Loucy (cell line): ENCODE data around the gene C5AR2.

Experiments
- H2AFZ ChIP-seq: fragments of 200-600 bp; sonication (generic); 2 replicates; pipeline ENCODE4 v1.6.0; 2016; ENCODE audit warnings: antibody characterized with exemption, mild to moderate bottlenecking, low read length, moderate library complexity
- H3F3A ChIP-seq: fragments of 200-600 bp; 2 replicates; pipeline ENCODE4 v1.6.0; 2016; ENCODE audit warnings: antibody characterized with exemption, low read depth, mild to moderate bottlenecking
- H3K27me3 ChIP-seq: fragments of 200-600 bp; sonication (generic); 2 replicates; pipeline ENCODE4 v1.6.1; 2014; ENCODE audit warnings: low read length, mild to moderate bottlenecking; ENCODE audit not compliant: insufficient read depth, poor library complexity, severe bottlenecking
- H3K36me3 ChIP-seq: fragments of 200-600 bp; sonication (generic); 2 replicates; pipeline ENCODE4 v1.6.1; 2016; ENCODE audit warnings: low read length; ENCODE audit not compliant: insufficient read depth
- H3K4me1 ChIP-seq: fragments of 200-600 bp; sonication (generic); 2 replicates; pipeline ENCODE4 v1.5.1; 2014; ENCODE audit warnings: low read length, mild to moderate bottlenecking; ENCODE audit not compliant: insufficient read depth, poor library complexity, severe bottlenecking
- H3K4me2 ChIP-seq: fragments of 200-600 bp; sonication (generic); 2 replicates; pipeline ENCODE4 v1.6.0; 2014; ENCODE audit warnings: antibody characterized with exemption, low read length, low read depth, mild to moderate bottlenecking; ENCODE audit not compliant: poor library complexity, severe bottlenecking
- H3K4me3 ChIP-seq: fragments of 200-600 bp; sonication (generic); 2 replicates; pipeline ENCODE4 v1.5.1; 2014; ENCODE audit warnings: low read length, mild to moderate bottlenecking, mixed read lengths; ENCODE audit not compliant: poor library complexity, severe bottlenecking
- H3K79me2 ChIP-seq: fragments of 200-600 bp; sonication (generic); 2 replicates; pipeline ENCODE4 v1.6.1; 2014; ENCODE audit warnings: low read length; ENCODE audit not compliant: insufficient read depth
- H3K9ac ChIP-seq: fragments of 200-600 bp; sonication (generic); 2 replicates; pipeline ENCODE4 v1.6.0; 2014; ENCODE audit warnings: mild to moderate bottlenecking, low read depth, low read length, moderate library complexity; ENCODE audit not compliant: poor library complexity, severe bottlenecking
- H3K9me2 ChIP-seq: fragments of 200-600 bp; sonication (generic); replicated peaks from 2 replicates; pipeline ENCODE4 v1.6.1; 2016; ENCODE audit warnings: low read depth, low read length, mixed read lengths
- H3K9me3 ChIP-seq: fragments of 200-600 bp; sonication (generic); 2 replicates; pipeline ENCODE4 v1.6.1; 2014; ENCODE audit warnings: mild to moderate bottlenecking, antibody characterized with exemption, low read length, low read depth; ENCODE audit not compliant: insufficient read depth
- H4K20me1 ChIP-seq: fragments of 200-600 bp; sonication (generic); 2 replicates; pipeline ENCODE4 v1.6.0; 2014; ENCODE audit warnings: antibody characterized with exemption, low read length, mild to moderate bottlenecking; ENCODE audit not compliant: insufficient read depth, poor library complexity, severe bottlenecking
- CTCF ChIP-seq: fragments of 200-600 bp; sonication (generic); conservative IDR thresholded peaks from 2 replicates; pipeline ENCODE4 v1.5.1; 2014; ENCODE audit warnings: mild to moderate bottlenecking, antibody characterized with exemption, low read length
- EZH2phosphoT487 ChIP-seq: fragments of 200-600 bp; IDR thresholded peaks from 2 replicates; pipeline ENCODE4 v1.6.1; 2018; ENCODE audit warnings: antibody characterized with exemption, mild to moderate bottlenecking, moderate library complexity, borderline replicate concordance

The C5AR2 gene

GRCh38 chr19:47312366-47313006 is 19.5 kb upstream of the C5AR2 start:
- H3K27me3 ChIP-seq = no peaks in the 10 kb centered on the region
- H4K20me1 ChIP-seq = no peaks in the 10 kb centered on the region
- H3K9ac ChIP-seq = no peak overlapping the region
- no peak overlapping the region for H2AFZ ChIP-seq
- H3F3A ChIP-seq = no peaks in the 10 kb centered on the region; the same call in 1 of the 2 replicates
- H3K9me3 ChIP-seq = no peaks in the 10 kb centered on the region
- H3K4me3 ChIP-seq = no peak overlapping the region
- no peaks in the 10 kb centered on the region for H3K9me2 ChIP-seq
- no peaks in the 10 kb centered on the region for H3K36me3 ChIP-seq
- TF ChIP-seq EZH2phosphoT487 = no peak
- no peak for TF ChIP-seq CTCF
- H3K79me2 ChIP-seq = no peaks in the 10 kb centered on the region
- H3K4me2 ChIP-seq = no peak overlapping the region
- peaks cover 7% of the 10 kb centered on the region for H3K4me1 ChIP-seq

- Histone ChIP-seq H4K20me1 (no peaks in the 10 kb centered on the region), H3K36me3 (no peaks in the 10 kb centered on the region), H2AFZ (no peak overlapping the region), H3K79me2 (no peaks in the 10 kb centered on the region), H3K9ac (no peak overlapping the region), H3K9me3 (no peaks in the 10 kb centered on the region), H3K4me1 (peaks cover 7% of the 10 kb centered on the region), H3K27me3 (no peaks in the 10 kb centered on the region), H3F3A (no peaks in the 10 kb centered on the region; the same call in 1 of the 2 replicates), H3K4me2 (no peak overlapping the region), H3K9me2 (no peaks in the 10 kb centered on the region), H3K4me3 (no peak overlapping the region)
- TF ChIP-seq EZH2phosphoT487 = no peak
- no peak for TF ChIP-seq CTCF
Observed at GRCh38 chr19:47313754-47314295, 18.1 kb upstream of the C5AR2 start.

GRCh38 chr19:47315125-47315821 is 16.7 kb upstream of the C5AR2 start:
- H3K4me1 ChIP-seq = peaks cover 7% of the 10 kb centered on the region
- H3F3A ChIP-seq = no peaks in the 10 kb centered on the region; the same call in 1 of the 2 replicates
- H2AFZ ChIP-seq = peak overlapping the region; percentile 5
- H4K20me1 ChIP-seq = no peaks in the 10 kb centered on the region
- H3K9ac ChIP-seq = no peak overlapping the region
- H3K4me2 ChIP-seq = peak overlapping the region; percentile 35
- H3K9me2 ChIP-seq = no peaks in the 10 kb centered on the region
- no peak for TF ChIP-seq CTCF
- TF ChIP-seq EZH2phosphoT487 = no peak
- H3K27me3 ChIP-seq = no peaks in the 10 kb centered on the region
- H3K9me3 ChIP-seq = no peaks in the 10 kb centered on the region
- H3K4me3 ChIP-seq = no peak overlapping the region
- H3K79me2 ChIP-seq = no peaks in the 10 kb centered on the region
- no peaks in the 10 kb centered on the region for H3K36me3 ChIP-seq
